GM23248 (cell line): ENCODE results near the gene PTK7.

Experiments
- EZH2 ChIP-seq: fragments of 200-600 bp; sonication (generic); IDR thresholded peaks from 2 replicates; pipeline ENCODE4 v1.6.1; 2018; ENCODE audit warnings: antibody characterized with exemption, mild to moderate bottlenecking; ENCODE audit not compliant: insufficient read depth, poor library complexity, severe bottlenecking
- EZH2phosphoT487 ChIP-seq: fragments of 200-600 bp; sonication (generic); IDR thresholded peaks from 2 replicates; pipeline ENCODE4 v1.6.1; 2018; ENCODE audit warnings: antibody characterized with exemption, moderate library complexity, mild to moderate bottlenecking, low read depth; ENCODE audit not compliant: insufficient read depth

DNA sequence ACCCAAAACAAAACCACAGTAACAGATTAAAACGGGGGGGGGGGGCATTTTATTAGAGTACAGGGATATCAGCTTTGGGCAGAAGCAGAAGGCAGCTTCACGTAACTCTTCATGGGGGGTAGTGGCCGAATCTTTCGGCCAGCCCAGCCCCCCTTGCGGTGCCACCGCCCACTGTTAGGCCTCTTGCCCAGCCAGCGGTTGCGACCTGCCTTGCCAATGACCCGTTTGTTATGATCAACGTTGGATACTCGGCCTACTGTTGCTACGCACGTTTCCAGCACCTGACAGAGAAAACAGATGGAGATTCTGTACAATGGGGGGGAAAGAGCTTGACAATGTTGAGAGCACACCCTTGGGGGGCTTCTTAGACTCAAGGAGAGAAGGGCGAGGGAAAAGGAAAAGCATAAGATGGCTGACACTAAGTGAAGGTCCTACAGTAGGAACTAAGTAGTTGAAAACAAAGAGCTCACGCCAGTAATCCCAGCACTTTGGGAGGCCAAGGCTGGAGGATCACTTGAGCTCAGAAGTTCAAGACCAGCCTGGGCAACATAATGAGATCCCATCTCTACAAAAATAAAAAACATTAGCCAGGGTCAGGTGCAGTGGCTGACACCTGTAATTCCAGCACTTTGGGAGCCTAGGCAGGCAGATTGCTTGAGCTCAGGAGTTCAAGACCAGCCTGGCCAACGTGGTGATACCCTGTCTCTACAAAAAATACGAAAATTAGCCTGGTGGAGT lies 21.7 kb upstream of the PTK7 start:
- no peak for TF ChIP-seq EZH2
- TF ChIP-seq EZH2phosphoT487: no peak
